Measurements from ENCODE around the gene ACBD6.

ACBD6 gene

DNA sequence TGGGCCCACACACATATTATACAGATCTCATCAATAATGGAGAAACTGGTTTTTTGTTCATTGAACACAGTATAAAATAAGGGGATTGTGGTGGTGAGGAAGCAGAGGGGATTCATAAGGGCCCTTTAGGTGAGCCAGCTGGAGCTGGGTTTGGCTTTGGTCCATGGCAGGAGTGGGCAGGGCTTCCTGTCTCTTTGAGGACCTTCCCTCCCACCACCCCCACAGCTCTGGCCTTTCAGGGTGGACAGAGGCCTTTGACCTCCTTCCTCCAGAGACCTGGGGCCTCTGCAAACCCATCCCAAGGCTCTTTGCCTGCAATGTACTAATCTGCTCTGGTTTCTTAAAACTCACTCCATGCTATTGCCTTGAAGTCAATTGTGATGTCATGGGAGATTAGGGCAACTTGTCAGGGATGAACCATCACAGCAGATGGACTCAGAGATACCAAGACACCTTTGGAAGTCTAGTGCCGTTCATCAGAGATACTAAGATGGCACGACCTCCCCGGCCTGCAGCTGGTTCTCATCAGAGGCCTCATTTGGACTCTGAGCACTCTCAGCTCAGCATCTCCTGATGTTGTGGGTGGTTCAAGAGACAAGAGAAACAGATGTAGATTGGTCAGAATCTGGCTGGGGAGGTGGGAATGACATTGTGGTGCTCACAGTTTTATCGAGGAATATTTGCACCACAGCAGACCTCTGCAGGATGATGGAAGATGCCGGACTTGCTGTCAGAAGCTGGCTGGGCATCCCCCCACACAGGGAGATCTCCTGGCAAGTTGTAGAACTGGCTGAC, 234.4 kb downstream of the ACBD6 start:
- in situ Hi-C loops (cut with MboI; ENCODE audit: low pct_unique_long_range_greater_than_20kb, low sequenced_read_pairs): no loop called here
- no peak for DNase-seq

DNA sequence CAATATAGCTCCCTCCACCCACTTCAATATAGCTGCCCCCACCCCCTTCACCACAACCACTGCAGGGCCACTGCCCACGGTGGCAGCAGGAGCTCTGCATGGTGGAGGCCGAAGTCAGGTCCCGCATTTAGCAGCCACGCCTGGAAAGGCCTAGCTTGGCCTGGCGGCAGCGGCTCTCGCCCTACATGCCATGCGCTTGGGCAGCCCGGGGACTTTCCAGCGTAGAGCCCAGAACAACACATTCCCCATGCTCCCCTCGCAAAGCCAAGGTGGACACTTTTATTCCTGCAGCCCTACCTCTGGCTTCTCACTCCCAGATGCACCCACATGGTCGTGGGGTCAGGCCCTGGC, 235.2 kb downstream of the ACBD6 start:
- DNase-seq: no peak
- in situ Hi-C loops (cut with MboI; ENCODE audit: low pct_unique_long_range_greater_than_20kb, low sequenced_read_pairs): no loop called here

- DNase-seq: no peak
- in situ Hi-C loops (cut with MboI; ENCODE audit: low pct_unique_long_range_greater_than_20kb, low sequenced_read_pairs): no loop called here
These were observed 235.8 kb downstream of the ACBD6 start for GRCh38 chr1:180266275-180267210.

GRCh38 chr1:180265871-180266270, 236.5 kb downstream of the ACBD6 start:
- no peak for DNase-seq
- in situ Hi-C loops (cut with MboI; ENCODE audit: low pct_unique_long_range_greater_than_20kb, low sequenced_read_pairs): no loop called here

GRCh38 chr1:180265201-180265600, 237.2 kb downstream of the ACBD6 start:
- in situ Hi-C loops (cut with MboI; ENCODE audit: low pct_unique_long_range_greater_than_20kb, low sequenced_read_pairs): no loop called here
- DNase-seq: no peak

DNA sequence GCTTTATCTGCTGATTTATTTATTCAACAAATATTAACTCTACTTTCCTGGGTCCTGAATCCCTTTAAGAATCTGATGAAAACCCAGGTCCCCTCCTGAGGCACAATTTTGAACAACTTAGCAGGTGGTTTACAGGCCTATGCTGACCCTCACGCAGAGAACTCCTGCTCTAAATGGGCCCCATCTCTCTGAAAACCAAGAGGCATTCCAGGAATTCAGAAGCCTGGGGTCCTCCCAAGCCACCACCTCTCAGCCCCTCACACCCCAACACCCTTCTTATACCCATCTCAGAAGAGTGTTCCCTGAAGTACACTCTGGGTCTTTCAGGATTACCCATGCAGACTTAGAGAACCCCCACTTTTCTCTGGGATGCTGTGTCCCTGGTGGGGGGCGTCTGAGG, 237.8 kb downstream of the ACBD6 start:
- no peak for DNase-seq
- in situ Hi-C loops (cut with MboI; ENCODE audit: low pct_unique_long_range_greater_than_20kb, low sequenced_read_pairs): no loop called here

DNA sequence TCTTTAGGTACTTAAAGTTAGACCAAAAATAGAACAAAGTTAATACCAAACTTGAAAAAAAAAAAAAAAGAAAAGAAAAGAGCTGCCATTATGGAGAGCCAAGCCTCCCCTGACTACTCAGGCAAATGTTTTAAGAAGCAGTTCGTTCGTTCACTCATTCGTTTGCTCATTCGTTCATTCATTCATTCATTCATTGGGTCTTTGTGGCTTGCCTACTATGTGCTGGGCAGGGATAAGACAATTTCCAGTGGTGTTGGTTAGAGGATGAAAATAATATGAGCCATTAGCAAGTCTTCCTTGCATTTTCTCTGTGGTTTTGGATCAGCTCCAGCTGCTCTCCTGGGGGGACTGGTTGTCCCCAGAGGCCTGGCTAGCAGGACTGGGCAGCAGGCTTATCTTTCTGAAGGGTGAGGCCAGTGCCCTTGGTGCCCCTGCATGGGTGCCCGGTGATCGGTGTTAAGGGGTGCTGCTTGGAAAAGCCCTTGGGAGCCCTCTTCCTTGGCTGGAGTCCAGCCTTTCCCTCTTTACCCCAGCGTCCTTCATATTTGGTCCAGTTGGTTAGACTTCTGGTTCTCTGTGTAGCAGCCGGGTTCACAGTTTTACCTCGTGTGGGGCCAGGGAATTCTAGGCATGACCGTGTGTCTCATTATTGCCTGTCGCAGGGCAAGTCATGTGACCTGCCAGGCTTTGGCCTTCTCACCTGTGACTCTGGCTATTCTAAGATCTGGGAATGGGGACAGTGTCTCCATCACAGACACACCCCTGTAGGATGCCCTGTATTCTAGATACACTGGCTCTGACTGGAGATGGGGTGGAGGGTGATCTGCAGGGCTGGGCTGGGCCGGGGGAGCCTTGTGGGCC, 239.5 kb downstream of the ACBD6 start:
- DNase-seq: no peak
- in situ Hi-C loops (cut with MboI; ENCODE audit: low pct_unique_long_range_greater_than_20kb, low sequenced_read_pairs): no loop called here

DNA sequence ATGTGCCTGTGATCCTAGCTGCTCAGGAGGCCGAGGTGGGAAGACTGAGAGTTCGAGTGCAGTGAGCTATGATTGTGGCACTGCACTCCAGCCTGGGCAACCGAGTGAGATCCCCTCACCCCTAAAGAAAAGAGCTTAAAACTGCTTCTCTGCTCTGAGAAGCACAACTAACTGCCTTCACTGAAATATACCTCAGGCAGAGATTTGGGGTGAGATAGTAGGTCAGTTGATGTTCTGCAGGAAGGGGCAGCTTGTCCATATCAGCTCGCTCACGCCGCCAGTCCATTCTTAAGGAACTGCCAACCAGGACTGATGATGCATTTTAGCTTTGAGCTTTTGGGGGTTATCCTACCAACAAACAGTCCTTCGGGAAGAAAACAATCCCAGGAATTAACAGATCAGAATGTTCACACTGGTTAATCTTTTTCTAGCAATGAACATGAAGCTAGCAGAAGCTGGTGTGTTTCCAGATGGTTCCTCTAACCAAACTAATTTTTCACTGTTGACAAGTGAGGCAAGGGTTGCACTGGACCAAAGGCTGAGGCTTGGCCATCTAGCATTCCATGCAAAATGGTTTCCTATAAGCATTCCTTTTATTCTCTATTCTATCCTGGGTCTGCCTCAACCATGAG, 240.7 kb downstream of the ACBD6 start:
- DNase-seq: no peak
- in situ Hi-C loops (cut with MboI; ENCODE audit: low pct_unique_long_range_greater_than_20kb, low sequenced_read_pairs): no loop called here

DNA sequence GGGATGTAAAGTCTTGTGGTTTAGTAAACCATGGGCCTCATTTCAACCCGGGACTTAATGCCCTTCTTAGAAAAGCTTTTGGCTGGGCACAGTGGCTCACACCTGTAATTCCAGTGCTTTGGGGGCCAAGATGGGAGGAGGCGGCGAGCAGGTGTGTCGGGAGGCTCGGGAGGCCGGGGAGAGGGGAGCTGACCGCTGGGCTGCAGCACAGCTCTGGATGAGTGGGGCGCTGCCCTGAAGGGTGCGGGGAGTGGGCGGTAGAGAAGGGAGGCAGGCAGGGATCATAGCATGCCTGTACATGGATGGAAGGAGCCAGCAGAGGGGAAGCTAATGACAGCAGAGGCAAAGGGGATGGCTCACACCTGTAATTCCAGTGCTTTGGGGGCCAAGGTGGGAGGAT, 241.3 kb downstream of the ACBD6 start:
- no peak for DNase-seq
- in situ Hi-C loops (cut with MboI; ENCODE audit: low pct_unique_long_range_greater_than_20kb, low sequenced_read_pairs): no loop called here

- in situ Hi-C loops (cut with MboI; ENCODE audit: low pct_unique_long_range_greater_than_20kb, low sequenced_read_pairs): no loop called here
- no peak for DNase-seq
These were observed 241.8 kb downstream of the ACBD6 start for GRCh38 chr1:180260541-180260940.

DNA sequence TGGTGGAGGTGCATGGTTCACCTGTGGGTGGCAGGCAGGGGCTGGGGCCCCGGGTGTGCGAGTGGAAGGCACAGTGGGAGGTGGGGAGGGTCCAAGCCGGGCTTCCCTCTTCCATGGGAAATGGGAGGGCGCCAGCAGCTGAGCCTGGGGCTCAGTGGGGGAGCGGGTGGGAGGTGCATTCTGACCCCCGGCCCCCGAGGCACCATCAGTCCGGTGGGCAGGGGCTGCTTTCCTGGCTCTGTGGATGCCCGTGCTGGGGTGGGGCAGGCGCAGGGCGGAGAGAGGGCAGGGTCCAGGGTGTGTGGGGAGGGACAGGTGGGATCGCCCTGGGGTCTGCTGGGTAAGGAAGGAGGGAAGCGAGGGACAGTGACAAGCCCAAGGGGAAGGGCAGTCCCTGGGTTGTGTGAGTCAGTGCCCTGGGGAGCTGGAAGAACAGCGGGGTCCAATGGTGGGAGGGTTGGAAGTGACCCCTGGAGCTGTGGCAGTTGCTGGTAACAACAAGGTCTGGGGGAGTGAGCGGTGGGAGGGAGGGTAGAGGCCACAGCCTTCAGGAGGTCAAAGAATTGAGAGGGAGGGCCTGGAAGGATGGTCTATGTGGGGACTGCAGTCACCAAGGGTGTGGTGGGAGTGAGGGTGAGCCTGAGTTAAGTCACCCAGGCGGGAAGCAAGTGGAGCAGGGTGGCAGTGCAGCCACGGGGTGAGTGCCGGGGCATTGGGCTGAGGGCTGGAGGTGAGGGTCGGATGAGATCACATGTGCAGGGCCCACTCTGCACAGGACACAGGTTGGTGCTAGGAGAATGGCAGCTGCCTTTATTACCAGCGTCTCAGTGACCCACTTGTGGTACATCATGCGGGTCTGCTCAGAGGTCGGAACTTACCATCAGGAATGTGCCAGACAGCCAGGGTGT, 242.7 kb downstream of the ACBD6 start:
- in situ Hi-C loops (cut with MboI; ENCODE audit: low pct_unique_long_range_greater_than_20kb, low sequenced_read_pairs): loop anchor here (10.0 kb wide), 1 partner anchor 225 kb away; no protein-coding TSS in a partner anchor
- DNase-seq: no peak

DNA sequence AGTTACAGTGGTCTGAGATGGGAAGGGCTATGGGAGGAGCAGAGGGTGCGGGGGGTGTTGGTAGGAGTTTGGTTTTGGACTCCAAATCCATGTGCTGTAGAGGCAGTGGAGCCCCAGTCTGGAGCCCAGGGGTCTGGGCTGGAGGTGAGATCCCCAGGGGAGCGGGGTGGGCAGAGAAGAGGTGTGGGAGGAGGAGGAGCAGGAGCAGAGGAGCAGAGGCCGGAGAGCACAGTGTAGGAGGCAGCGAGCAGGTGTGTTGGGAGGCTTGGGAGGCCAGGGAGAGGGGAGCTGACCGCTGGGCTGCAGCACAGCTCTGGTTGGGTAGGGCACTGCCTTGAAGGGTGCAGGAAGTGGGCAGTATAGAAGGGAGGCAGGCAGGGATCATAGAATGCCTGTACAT, 243.4 kb downstream of the ACBD6 start:
- DNase-seq: no peak
- in situ Hi-C loops (cut with MboI; ENCODE audit: low pct_unique_long_range_greater_than_20kb, low sequenced_read_pairs): loop anchor here (10.0 kb wide), 1 partner anchor 226 kb away; no protein-coding TSS in a partner anchor

DNA sequence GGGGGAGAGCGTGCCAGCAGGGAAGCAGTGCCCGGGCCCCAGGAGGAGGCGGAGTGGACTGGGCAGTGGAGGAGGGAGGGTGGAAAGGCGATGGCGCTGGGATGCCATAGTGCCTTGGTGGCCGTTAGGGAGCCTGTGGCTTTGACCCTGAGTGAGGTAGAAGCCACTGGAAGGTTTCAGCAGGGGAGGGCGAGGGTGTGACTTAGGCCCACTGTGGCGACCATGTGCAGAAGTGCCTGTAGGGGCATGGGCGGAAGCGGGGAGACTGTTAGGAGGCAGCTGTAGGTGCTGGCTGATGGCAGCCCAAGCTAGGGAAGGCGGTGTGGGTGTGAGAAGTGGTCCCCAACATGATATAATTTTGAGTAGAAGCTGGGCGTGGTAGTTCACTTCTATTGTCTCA, 244.1 kb downstream of the ACBD6 start:
- DNase-seq: no peak
- in situ Hi-C loops (cut with MboI; ENCODE audit: low pct_unique_long_range_greater_than_20kb, low sequenced_read_pairs): loop anchor here (10.0 kb wide), 1 partner anchor 227 kb away; no protein-coding TSS in a partner anchor

DNA sequence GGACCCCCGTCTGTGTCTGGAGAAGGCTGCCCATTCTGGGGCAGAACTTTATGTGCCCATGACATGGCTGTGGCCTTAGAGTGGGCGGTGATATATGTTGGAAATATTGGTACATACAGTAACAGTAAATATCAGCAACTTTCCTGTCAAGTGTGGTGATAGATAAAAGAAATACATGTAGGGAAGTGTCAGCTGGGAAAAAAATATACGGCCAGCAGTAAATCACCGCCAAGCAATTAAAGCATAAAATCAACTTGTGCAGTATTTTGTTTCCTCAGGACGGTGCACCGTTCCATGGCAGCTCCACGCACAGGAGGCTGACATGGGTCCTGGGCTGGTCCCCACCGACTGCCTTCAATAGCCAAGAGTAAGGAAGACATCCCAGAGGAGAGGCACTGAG, 244.9 kb downstream of the ACBD6 start:
- in situ Hi-C loops (cut with MboI; ENCODE audit: low pct_unique_long_range_greater_than_20kb, low sequenced_read_pairs): loop anchor here (10.0 kb wide), 1 partner anchor 227 kb away; no protein-coding TSS in a partner anchor
- DNase-seq: no peak

- DNase-seq: no peak
- in situ Hi-C loops (cut with MboI; ENCODE audit: low pct_unique_long_range_greater_than_20kb, low sequenced_read_pairs): loop anchor here (10.0 kb wide), 1 partner anchor 228 kb away; no protein-coding TSS in a partner anchor
These were observed 245.4 kb downstream of the ACBD6 start for GRCh38 chr1:180257028-180257386.

- in situ Hi-C loops (cut with MboI; ENCODE audit: low pct_unique_long_range_greater_than_20kb, low sequenced_read_pairs): loop anchor here (10.0 kb wide), 1 partner anchor 228 kb away; no protein-coding TSS in a partner anchor
- no peak for DNase-seq
These were observed 245.9 kb downstream of the ACBD6 start for GRCh38 chr1:180256341-180257027.

Measured in KBM-7 (cell line).